BLaER1 (cell line): ENCODE results near the gene OTUB2.

Experiments used
- H3K27ac ChIP-seq: shearing (Covaris generic); formaldehyde crosslinking; 2 replicates; pipeline ENCODE4 v1.8.1; 2022
- H3K27me3 ChIP-seq: shearing (Covaris generic); formaldehyde crosslinking; 2 replicates; pipeline ENCODE4 v1.8.1; 2022
- H3K36me3 ChIP-seq: shearing (Covaris generic); formaldehyde crosslinking; 2 replicates; pipeline ENCODE4 v1.8.1; 2022
- H3K4me1 ChIP-seq: shearing (Covaris generic); formaldehyde crosslinking; 2 replicates; pipeline ENCODE4 v1.8.1; 2022
- H3K4me2 ChIP-seq: shearing (Covaris generic); formaldehyde crosslinking; 2 replicates; pipeline ENCODE4 v1.8.1; 2022
- H3K4me3 ChIP-seq: shearing (Covaris generic); formaldehyde crosslinking; 2 replicates; pipeline ENCODE4 v1.8.1; 2022
- H3K9ac ChIP-seq: shearing (Covaris generic); formaldehyde crosslinking; 2 replicates; pipeline ENCODE4 v1.8.1; 2022
- H3K9me3 ChIP-seq: shearing (Covaris generic); formaldehyde crosslinking; 2 replicates; pipeline ENCODE4 v1.8.1; 2022
- H4K20me1 ChIP-seq: shearing (Covaris generic); formaldehyde crosslinking; 2 replicates; pipeline ENCODE4 v1.8.1; 2022
- Cebpa-rat ChIP-seq: shearing (Covaris generic); IDR thresholded peaks from 2 replicates; pipeline ENCODE4 v1.8.1; 2022

Gene OTUB2

DNA sequence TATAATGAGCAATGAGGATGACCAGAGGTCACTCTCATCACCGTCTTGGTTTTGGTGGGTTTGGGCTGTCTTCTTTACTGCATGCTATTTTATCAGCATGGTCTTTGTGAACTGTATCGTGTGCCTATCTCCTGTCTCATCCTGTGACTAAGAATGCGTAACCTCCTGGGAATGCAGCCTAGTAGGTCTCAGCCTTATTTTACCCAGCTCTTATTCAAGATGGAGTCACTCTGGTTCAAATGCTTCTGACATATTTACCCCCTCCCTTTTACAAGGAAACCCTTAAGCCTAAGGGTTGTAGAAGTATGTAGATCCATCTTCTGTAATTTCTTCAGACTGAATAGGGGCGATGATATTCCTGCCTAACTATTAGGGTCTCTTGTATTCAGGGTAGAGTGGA, 63.3 kb downstream of the OTUB2 start:
- Histone ChIP-seq H3K9me3 (no peaks in the 10 kb centered on the region), H3K36me3 (no peaks in the 10 kb centered on the region), H3K9ac (no peak overlapping the region), H3K4me1 (no peaks in the 10 kb centered on the region), H3K27me3 (no peaks in the 10 kb centered on the region), H4K20me1 (no peaks in the 10 kb centered on the region), H3K27ac (no peak overlapping the region), H3K4me3 (no peak overlapping the region), H3K4me2 (no peak overlapping the region)
- TF ChIP-seq Cebpa-rat = no peak

DNA sequence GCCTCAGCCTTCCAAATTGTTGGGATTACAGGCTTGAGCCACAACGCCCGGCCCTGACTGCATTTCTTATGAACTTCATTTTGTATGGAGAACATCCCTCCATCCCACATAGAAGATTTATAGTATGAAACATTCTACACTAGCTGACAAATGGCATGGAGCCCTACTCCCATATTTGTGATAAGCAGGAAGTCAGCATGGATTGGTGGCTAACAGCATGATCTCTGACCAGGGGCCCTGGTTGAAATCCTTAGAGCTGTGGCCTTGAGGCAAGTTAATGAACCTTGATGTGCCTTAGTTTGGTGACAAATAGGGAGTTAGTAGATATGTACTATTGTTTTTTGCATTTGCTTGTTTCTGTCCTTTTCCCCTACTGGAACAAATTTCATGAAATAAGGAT, 67.3 kb downstream of the OTUB2 start:
- Histone ChIP-seq H4K20me1 (no peaks in the 10 kb centered on the region), H3K9ac (no peak overlapping the region), H3K4me1 (no peaks in the 10 kb centered on the region), H3K27ac (no peak overlapping the region), H3K9me3 (no peaks in the 10 kb centered on the region), H3K4me2 (no peak overlapping the region), H3K27me3 (no peaks in the 10 kb centered on the region), H3K36me3 (peaks cover 18% of the 10 kb centered on the region), H3K4me3 (no peak overlapping the region)
- TF ChIP-seq Cebpa-rat = no peak

DNA sequence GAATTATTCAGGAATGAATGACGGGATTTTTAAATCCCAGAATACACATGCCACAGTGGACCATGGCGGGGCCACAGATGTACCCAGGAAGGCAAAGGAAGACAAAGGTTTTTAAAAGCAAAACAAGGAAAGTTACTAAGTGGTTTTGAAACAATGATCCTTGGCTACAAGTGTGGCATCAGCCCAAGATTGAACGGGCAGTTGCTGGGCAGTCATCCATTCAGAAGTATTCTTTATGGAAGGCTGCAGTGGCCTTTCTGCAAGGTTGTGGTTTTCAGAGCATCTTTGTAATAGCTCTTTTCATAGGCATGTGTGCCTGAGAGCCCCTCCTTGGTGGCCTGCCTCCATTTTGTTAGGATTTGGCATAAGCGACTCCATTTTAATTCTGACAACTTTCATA, 71.0 kb downstream of the OTUB2 start:
- TF ChIP-seq Cebpa-rat = no peak
- H3K27ac ChIP-seq = no peak overlapping the region
- no peaks in the 10 kb centered on the region for H3K27me3 ChIP-seq
- H3K4me3 ChIP-seq = no peak overlapping the region
- no peaks in the 10 kb centered on the region for H3K4me1 ChIP-seq
- H3K9ac ChIP-seq = no peak overlapping the region
- H3K9me3 ChIP-seq = no peaks in the 10 kb centered on the region
- H4K20me1 ChIP-seq = no peaks in the 10 kb centered on the region
- no peak overlapping the region for H3K4me2 ChIP-seq
- peaks cover 32% of the 10 kb centered on the region for H3K36me3 ChIP-seq
